CD8-positive, alpha-beta memory T cell (primary cell): Measurements from ENCODE around the gene ITIH5. TPM values are rescaled to one million over a fixed set of nuclear protein-coding genes. Genes with fewer than 3 reads are reported as not detected.
"Not testable (repeated sequence)": the region's sequence is repeated elsewhere in the genome, so short reads cannot be mapped to it uniquely, and the experiment has no call there.

Experiments
- CTCF ChIA-PET: fragments of 350-600 bp; sonication (Branson Sonifier 250); formaldehyde crosslinking; loops from one replicate; lab custom pipeline; 2021; ENCODE audit warnings: antibody characterized with exemption; lab: Charles Lee
- POLR2A ChIA-PET: fragments of 350-600 bp; sonication (Branson Sonifier 250); formaldehyde crosslinking; loops from one replicate; lab custom pipeline; 2021; ENCODE audit warnings: antibody characterized with exemption; lab: Charles Lee
- DNase-seq, 5 donors: peaks; one replicate each; pipeline versions ENCODE4 v3.0.0 to v3.0.0-alpha.2; 2020 to 2022; ENCODE audit warnings: mixed read lengths in 1 of 5
- H3K27ac ChIP-seq: one replicate; pipeline ENCODE4 v1.7.0; 2013; ENCODE audit warnings: low read depth, mild to moderate bottlenecking, low read length, moderate library complexity
- H3K27me3 ChIP-seq: 2 replicates; pipeline ENCODE4 v1.7.0; 2013; ENCODE audit warnings: low read length, mild to moderate bottlenecking; ENCODE audit not compliant: insufficient read depth, poor library complexity, severe bottlenecking
- H3K36me3 ChIP-seq: 2 replicates; pipeline ENCODE4 v1.7.0; 2013; ENCODE audit warnings: mild to moderate bottlenecking, low read length, moderate library complexity; ENCODE audit not compliant: insufficient read depth
- H3K4me1 ChIP-seq: 2 replicates; pipeline ENCODE4 v1.7.0; 2013; ENCODE audit warnings: mild to moderate bottlenecking, low read length, moderate library complexity; ENCODE audit not compliant: insufficient read depth
- H3K4me3 ChIP-seq: 2 replicates; pipeline ENCODE4 v1.7.0; 2013; ENCODE audit warnings: mild to moderate bottlenecking, low read length
- H3K9me3 ChIP-seq: 2 replicates; pipeline ENCODE4 v1.7.0; 2013; ENCODE audit warnings: mild to moderate bottlenecking, low read length
- H3K27ac Mint-ChIP-seq, 8 donors: one replicate each; pipeline ENCODE4 v1.8.0; 2020 to 2021; ENCODE audit warnings: mixed read lengths in 8 of 8, mild to moderate bottlenecking in 6 of 8, inconsistent platforms in 3 of 8, moderate library complexity in 3 of 8
- H3K27me3 Mint-ChIP-seq, 2 donors: one replicate each; pipeline ENCODE4 v1.8.0; 2020 to 2021; ENCODE audit warnings: mixed read lengths in 2 of 2, mild to moderate bottlenecking in 1 of 2, moderate library complexity in 1 of 2
- H3K36me3 Mint-ChIP-seq, 3 donors: one replicate each; pipeline ENCODE4 v1.8.0; 2020 to 2021; ENCODE audit warnings: mixed read lengths in 3 of 3, inconsistent platforms in 1 of 3, mild to moderate bottlenecking in 1 of 3
- H3K4me1 Mint-ChIP-seq, 3 donors: one replicate each; pipeline ENCODE4 v1.8.0; 2020 to 2021; ENCODE audit warnings: mixed read lengths in 3 of 3, inconsistent platforms in 1 of 3, mild to moderate bottlenecking in 1 of 3
- H3K4me3 Mint-ChIP-seq, 7 donors: one replicate each; pipeline ENCODE4 v1.8.0; 2020 to 2021; ENCODE audit warnings: mixed read lengths in 7 of 7, mild to moderate bottlenecking in 6 of 7, moderate library complexity in 4 of 7, inconsistent platforms in 2 of 7
- H3K9me3 Mint-ChIP-seq, 5 donors: one replicate each; pipeline ENCODE4 v1.8.0; 2020 to 2022; ENCODE audit warnings: mixed read lengths in 5 of 5, mild to moderate bottlenecking in 3 of 5, moderate library complexity in 2 of 5, inconsistent platforms in 1 of 5
- polyA plus RNA-seq: library from polyadenylated mRNA; unstranded; fragments of 300-500 nt; fragmentation: Illumina TruSeq; gene quantifications from one replicate; pipeline ENCODE4 v1.2.3, GENCODE V29; 2021
- total RNA-seq, 2 experiments: library from RNA; stranded (reverse); gene quantifications; one replicate each; pipeline ENCODE4 v1.2.3, GENCODE V29; 2021

The ITIH5 gene
- total RNA-seq (not detected), polyA plus RNA-seq (not detected)

GRCh38 chr10:7666253-7667023 is at the start of gene ITIH5:
TSS of gene ITIH5 (minus strand) at chr10:7666966. CDS start at chr10:7666892, 74 bp downstream.
- H3K4me3 ChIP-seq = peak within 1 kb of the TSS; percentile 39

GRCh38 chr10:7715515-7715914 is 48.7 kb upstream of the ITIH5 start:
- POLR2A ChIA-PET = no interaction called here

More at GRCh38 chr10:7666253-7667023, at the start of gene ITIH5:
- Mint-ChIP-seq H3K4me1 (peaks cover 12 to 21% (median 21%) of the 10 kb centered on the region in 3 donors), H3K9me3 (no peaks in the 10 kb centered on the region), H3K27ac (peak within 1 kb of the TSS in 1 of 8 donors; percentile 24), H3K36me3 (no peaks in the 10 kb centered on the region), H3K4me3 (peak within 1 kb of the TSS; percentile 73 to 94 (median 78)), H3K27me3 (peaks cover 41 to 65% of the 10 kb centered on the region in 2 donors)
- no peak for DNase-seq
- H3K4me1 ChIP-seq = peaks cover 10% of the 10 kb centered on the region
- H3K9me3 ChIP-seq = no peaks in the 10 kb centered on the region
- H3K36me3 ChIP-seq = no peaks in the 10 kb centered on the region
- H3K27me3 ChIP-seq = peaks cover 23% of the 10 kb centered on the region
- CTCF ChIA-PET = interaction anchor here (0.9 to 1.2 kb wide), 2 partner anchors 17 to 21 kb away, joined by 3 read pairs; no protein-coding TSS in a partner anchor
- H3K27ac ChIP-seq = no peak within 1 kb of the TSS
- POLR2A ChIA-PET = no interaction called here

DNA sequence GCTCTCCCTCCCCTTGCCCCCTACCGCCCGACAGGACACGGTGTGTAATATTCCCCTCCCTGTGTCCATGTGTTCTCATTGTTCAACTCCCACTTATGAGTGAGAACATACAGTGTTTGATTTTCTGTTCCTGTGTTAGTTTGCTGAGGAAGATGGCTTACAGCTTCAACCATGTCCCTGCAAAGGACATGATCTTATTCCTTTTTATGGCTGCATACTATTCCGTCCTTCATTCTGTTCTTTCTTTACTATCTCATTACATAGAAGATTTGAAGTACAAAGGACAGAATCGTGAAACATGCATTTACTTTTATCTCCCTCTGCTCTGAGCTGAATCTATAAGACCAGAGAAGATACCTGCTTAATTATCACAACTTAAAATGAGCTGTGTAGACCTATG is 44.3 kb upstream of the ITIH5 start:
- H3K36me3 ChIP-seq, POLR2A ChIA-PET, DNase-seq, H3K36me3 Mint-ChIP-seq, H3K4me3 ChIP-seq, CTCF ChIA-PET, H3K9me3 ChIP-seq, H3K27me3 ChIP-seq, H3K4me1 Mint-ChIP-seq, H3K4me1 ChIP-seq, H3K9me3 Mint-ChIP-seq, H3K27ac Mint-ChIP-seq, H3K27ac ChIP-seq, H3K4me3 Mint-ChIP-seq: not testable (repeated sequence)
- peaks cover 14 to 48% of the 10 kb centered on the region in 2 donors for H3K27me3 Mint-ChIP-seq

More at GRCh38 chr10:7715515-7715914, 48.7 kb upstream of the ITIH5 start:
- Mint-ChIP-seq H3K27ac (no peak overlapping the region), H3K4me1 (no peaks in the 10 kb centered on the region), H3K27me3 (peaks cover 21 to 57% of the 10 kb centered on the region in 2 donors), H3K4me3 (no peak overlapping the region), H3K9me3 (no peaks in the 10 kb centered on the region), H3K36me3 (peaks cover 0 to 3% (median 3%) of the 10 kb centered on the region in 3 donors)
- Histone ChIP-seq H3K36me3 (no peaks in the 10 kb centered on the region), H3K4me1 (no peaks in the 10 kb centered on the region), H3K9me3 (no peaks in the 10 kb centered on the region), H3K27ac (no peak overlapping the region), H3K4me3 (no peak overlapping the region), H3K27me3 (no peaks in the 10 kb centered on the region)
- CTCF ChIA-PET = no interaction called here
- DNase-seq = no peak

DNA sequence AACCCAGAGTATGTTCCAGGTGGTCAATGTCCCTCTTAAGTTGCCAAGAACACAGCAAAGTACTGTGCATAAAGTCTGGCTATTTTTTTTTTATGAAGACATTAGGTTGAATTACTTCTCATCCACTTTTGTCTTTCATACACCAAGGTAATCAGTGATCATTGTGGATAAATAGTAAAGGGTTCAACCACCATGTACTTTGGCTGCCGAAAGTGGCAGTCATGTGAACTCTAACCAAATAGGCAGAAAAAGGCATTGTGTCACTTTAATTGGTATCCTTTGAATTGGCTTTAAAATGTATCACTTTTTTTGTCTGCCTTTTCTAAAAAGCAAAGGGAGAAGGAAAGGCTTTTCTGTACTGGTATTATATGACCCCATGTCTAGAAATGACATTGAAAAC is 43.7 kb upstream of the ITIH5 start:
- no peak for DNase-seq
- H3K9me3 Mint-ChIP-seq = no peaks in the 10 kb centered on the region
- Histone ChIP-seq H3K27ac (no peak overlapping the region), H3K27me3 (peaks cover 1% of the 10 kb centered on the region), H3K9me3 (no peaks in the 10 kb centered on the region), H3K4me3 (no peak overlapping the region), H3K36me3 (no peaks in the 10 kb centered on the region), H3K4me1 (no peaks in the 10 kb centered on the region)
- H3K4me1 Mint-ChIP-seq = no peaks in the 10 kb centered on the region
- POLR2A ChIA-PET = no interaction called here
- CTCF ChIA-PET = no interaction called here
- peaks cover 13 to 47% of the 10 kb centered on the region in 2 donors for H3K27me3 Mint-ChIP-seq
- H3K27ac Mint-ChIP-seq = no peak overlapping the region
- H3K36me3 Mint-ChIP-seq = no peaks in the 10 kb centered on the region
- no peak overlapping the region for H3K4me3 Mint-ChIP-seq

- Histone ChIP-seq H3K36me3 (no peaks in the 10 kb centered on the region), H3K27ac (no peak overlapping the region), H3K4me3 (no peak overlapping the region), H3K4me1 (no peaks in the 10 kb centered on the region), H3K27me3 (peaks cover 6% of the 10 kb centered on the region), H3K9me3 (no peaks in the 10 kb centered on the region)
- CTCF ChIA-PET = interaction anchor here (1.6 kb wide), 1 partner anchor 22 kb away, joined by 4 read pairs; no protein-coding TSS in a partner anchor
- Mint-ChIP-seq H3K27me3 (peaks cover 15 to 52% of the 10 kb centered on the region in 2 donors), H3K36me3 (no peaks in the 10 kb centered on the region), H3K9me3 (no peaks in the 10 kb centered on the region), H3K4me1 (no peaks in the 10 kb centered on the region), H3K4me3 (no peak overlapping the region), H3K27ac (no peak overlapping the region)
- POLR2A ChIA-PET = no interaction called here
- no peak for DNase-seq
Measured at GRCh38 chr10:7708832-7709231, 42.1 kb upstream of the ITIH5 start.

DNA sequence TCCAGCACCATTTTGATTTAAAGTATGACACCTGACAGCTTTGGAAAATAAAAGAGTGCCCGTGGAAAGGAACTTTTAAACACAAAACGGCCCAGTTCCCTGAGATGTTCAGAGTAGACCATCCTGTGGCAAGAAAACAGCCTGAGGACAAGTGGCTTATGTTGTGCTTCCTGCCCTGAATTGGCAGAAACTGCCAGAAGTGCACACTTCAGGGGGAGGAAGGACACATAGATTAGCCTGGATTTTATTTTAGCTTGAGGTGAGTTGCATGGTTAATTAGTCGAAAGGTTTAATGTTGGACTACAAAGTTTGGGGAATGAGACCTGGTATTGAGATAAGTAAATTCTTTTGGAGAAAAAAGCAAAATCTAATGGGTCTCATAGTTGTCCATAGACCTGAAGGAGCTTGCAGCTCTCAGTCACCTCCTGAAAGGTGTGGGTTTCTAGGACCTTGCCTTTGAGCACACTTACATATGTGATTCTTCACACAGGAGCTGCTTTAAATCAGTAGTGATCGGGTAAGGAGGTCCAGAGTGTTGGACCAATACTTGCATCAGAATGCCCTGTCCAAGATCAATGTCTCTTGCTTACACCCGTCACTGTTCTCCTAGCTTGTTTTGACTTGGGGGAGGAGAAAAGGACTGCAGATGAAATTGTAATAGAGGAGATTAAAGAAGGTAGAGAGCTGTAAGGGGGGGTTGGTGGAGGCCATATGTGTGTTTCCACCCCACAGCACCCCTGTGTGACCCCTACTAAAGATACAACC is 41.3 kb upstream of the ITIH5 start:
- Mint-ChIP-seq H3K36me3 (no peaks in the 10 kb centered on the region), H3K4me1 (no peaks in the 10 kb centered on the region), H3K27ac (no peak overlapping the region), H3K9me3 (no peaks in the 10 kb centered on the region), H3K4me3 (no peak overlapping the region), H3K27me3 (peaks cover 15 to 54% of the 10 kb centered on the region in 2 donors)
- POLR2A ChIA-PET = no interaction called here
- Histone ChIP-seq H3K27ac (no peak overlapping the region), H3K27me3 (peaks cover 6% of the 10 kb centered on the region), H3K36me3 (no peaks in the 10 kb centered on the region), H3K9me3 (no peaks in the 10 kb centered on the region), H3K4me3 (no peak overlapping the region), H3K4me1 (no peaks in the 10 kb centered on the region)
- DNase-seq = no peak
- CTCF ChIA-PET = interaction anchor here (1.3 to 1.6 kb wide), 2 partner anchors 9 to 21 kb away, joined by 3 to 4 read pairs; no protein-coding TSS in a partner anchor

DNA sequence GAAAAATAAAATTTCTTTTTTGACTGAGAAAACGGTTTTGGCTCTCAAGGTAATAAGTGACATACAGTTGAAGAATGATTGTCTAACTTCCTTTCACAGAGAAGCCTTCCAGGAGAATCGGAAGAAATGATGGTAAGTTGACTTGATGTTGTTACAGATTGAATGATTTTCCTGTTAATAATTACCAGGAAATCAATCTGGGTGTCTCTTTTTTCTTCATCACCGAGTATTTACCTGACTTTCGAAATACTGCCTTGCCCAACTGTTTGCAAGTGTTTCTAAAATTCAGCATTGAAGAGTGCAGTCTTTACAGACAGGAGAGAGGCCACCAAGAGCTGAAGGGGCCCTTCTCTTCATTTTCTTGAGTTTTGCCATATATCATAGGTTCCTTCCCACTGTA is 40.3 kb upstream of the ITIH5 start:
- no peak overlapping the region for H3K27ac ChIP-seq
- no peak overlapping the region for H3K4me3 ChIP-seq
- no peaks in the 10 kb centered on the region for H3K9me3 Mint-ChIP-seq
- H3K4me3 Mint-ChIP-seq = no peak overlapping the region
- no peaks in the 10 kb centered on the region for H3K4me1 Mint-ChIP-seq
- H3K27ac Mint-ChIP-seq = no peak overlapping the region
- no peaks in the 10 kb centered on the region for H3K36me3 ChIP-seq
- DNase-seq = no peak
- peaks cover 13 to 57% of the 10 kb centered on the region in 2 donors for H3K27me3 Mint-ChIP-seq
- peaks cover 6% of the 10 kb centered on the region for H3K27me3 ChIP-seq
- ChIA-PET POLR2A (no interaction called here), CTCF (interaction anchor here (1.3 to 1.6 kb wide), 2 partner anchors 8 to 20 kb away, joined by 3 to 4 read pairs; no protein-coding TSS in a partner anchor)
- no peaks in the 10 kb centered on the region for H3K4me1 ChIP-seq
- H3K36me3 Mint-ChIP-seq = no peaks in the 10 kb centered on the region
- no peaks in the 10 kb centered on the region for H3K9me3 ChIP-seq

DNA sequence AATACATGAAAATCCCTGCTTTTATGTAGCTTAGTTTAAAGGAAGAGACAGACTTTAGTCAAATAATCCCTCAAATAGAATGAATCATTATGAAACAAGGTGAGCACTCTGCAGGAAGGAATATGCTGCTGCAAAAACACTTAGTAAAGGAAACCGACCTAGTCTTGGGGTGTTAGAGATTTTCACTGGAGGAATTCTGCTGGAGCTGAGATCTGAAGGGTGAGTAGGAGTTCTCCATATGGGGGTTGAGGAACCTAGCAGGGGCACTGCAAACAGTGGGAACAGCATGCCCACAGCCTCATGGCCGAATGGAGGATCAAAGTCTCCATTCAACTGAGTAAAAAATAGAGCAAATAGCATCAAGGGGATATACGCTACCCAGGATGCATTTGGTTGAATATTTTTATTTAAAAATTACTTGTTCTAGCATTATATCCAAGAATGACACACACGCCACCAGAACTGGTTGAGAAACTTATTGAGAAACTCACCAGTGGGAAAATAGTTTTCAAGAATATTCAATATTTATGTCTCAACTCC is 39.8 kb upstream of the ITIH5 start:
- Histone ChIP-seq H3K4me3 (no peak overlapping the region), H3K9me3 (no peaks in the 10 kb centered on the region), H3K36me3 (no peaks in the 10 kb centered on the region), H3K27me3 (peaks cover 6% of the 10 kb centered on the region), H3K27ac (no peak overlapping the region), H3K4me1 (no peaks in the 10 kb centered on the region)
- no peaks in the 10 kb centered on the region for H3K9me3 Mint-ChIP-seq
- peaks cover 13 to 56% of the 10 kb centered on the region in 2 donors for H3K27me3 Mint-ChIP-seq
- ChIA-PET CTCF (no interaction called here), POLR2A (no interaction called here)
- H3K4me3 Mint-ChIP-seq = no peak overlapping the region
- H3K4me1 Mint-ChIP-seq = no peaks in the 10 kb centered on the region
- no peaks in the 10 kb centered on the region for H3K36me3 Mint-ChIP-seq
- DNase-seq = no peak
- H3K27ac Mint-ChIP-seq = no peak overlapping the region
